Gastrocnemius medialis (tissue), 4 donors: ENCODE measurements around the gene ZSCAN12. TPM values are rescaled to one million over a fixed set of nuclear protein-coding genes. Genes with fewer than 3 reads are reported as not detected.
A peak's percentile ranks its signal among the peaks of the same experiment; 100 is the strongest.

Experiments used
- ATAC-seq, 2 donors: fragments of 150-250 bp; one replicate each; pipeline ENCODE4 v1.9.1; 2016
- DNase-seq, 2 donors: peaks; one replicate each; pipeline ENCODE4 v3.0.0-alpha.2; 2019
- H3K27ac ChIP-seq, 4 donors: fragments of 200-600 bp; sonication (generic); 1 replicate in 1 of 4; 2 replicates in 3 of 4; pipeline ENCODE4 v1.5.1; 2016 to 2018; ENCODE audit warnings: mild to moderate bottlenecking in 2 of 4, moderate library complexity in 1 of 4
- H3K27me3 ChIP-seq, 3 donors: fragments of 200-600 bp; sonication (generic) in 2 of 3; 1 replicate in 1 of 3; 2 replicates in 2 of 3; pipeline versions ENCODE4 v1.5.1 to v1.6.0; 2016 to 2019; ENCODE audit warnings: mild to moderate bottlenecking in 1 of 3, moderate library complexity in 1 of 3
- H3K36me3 ChIP-seq, 2 donors: fragments of 200-600 bp; sonication (generic) in 1 of 2; one replicate each; pipeline ENCODE4 v1.5.1; 2017 to 2018
- H3K4me1 ChIP-seq, 2 donors: fragments of 200-600 bp; sonication (generic) in 1 of 2; one replicate each; pipeline ENCODE4 v1.5.1; 2016 to 2017; ENCODE audit warnings: mild to moderate bottlenecking in 2 of 2
- H3K4me3 ChIP-seq, 4 donors: fragments of 200-600 bp; sonication (generic) in 3 of 4; 1 replicate in 1 of 4; 2 replicates in 3 of 4; pipeline ENCODE4 v1.5.1; 2016 to 2019; ENCODE audit warnings: mild to moderate bottlenecking in 2 of 4
- H3K9me3 ChIP-seq, 3 donors: fragments of 200-600 bp; sonication (generic) in 2 of 3; 1 replicate in 1 of 3; 2 replicates in 2 of 3; pipeline ENCODE4 v1.5.1; 2016 to 2019
- CTCF ChIP-seq, 5 experiments: fragments of 450-650 bp in 3 of 5; fragments of 200-600 bp in 2 of 5; sonication (generic) in 2 of 5; IDR thresholded peaks in 4 of 5; conservative IDR thresholded peaks in 1 of 5; 1 replicate in 4 of 5; 2 replicates in 1 of 5; pipeline ENCODE4 v1.5.1; 2016 to 2019; ENCODE audit warnings: antibody characterized with exemption in 5 of 5, mild to moderate bottlenecking in 3 of 5, moderate library complexity in 3 of 5
- POLR2A ChIP-seq, 2 donors: fragments of 450-650 bp; IDR thresholded peaks; one replicate each; pipeline ENCODE4 v1.6.1; 2017; ENCODE audit warnings: antibody characterized with exemption in 2 of 2, mild to moderate bottlenecking in 2 of 2, moderate library complexity in 2 of 2
- in situ Hi-C, 4 donors: fragments of 200-750 bp; cut with MboI; loops; one replicate each; pipeline versions ENCODE4 v1.15.0 to v1.8.0; 2017; ENCODE audit warnings: low sequenced_read_pairs in 4 of 4
- intact Hi-C: fragments of 100-400 bp; cut with DNase I; formaldehyde crosslinking; loops from one replicate; pipeline ENCODE4 v1.15.1; 2023; ENCODE audit warnings: low total_unique reads
- total RNA-seq, 4 donors: library from RNA; depleted of rRNA; stranded (reverse); fragments of >200 nt; gene quantifications; one replicate each; pipeline versions ENCODE4 v1.1.0 to v1.2.3, GENCODE V29; 2016

Gene ZSCAN12
- total RNA-seq, 4 donors from 2014 or later, result 0.42 to 1.9 (median 0.63) TPM

DNA sequence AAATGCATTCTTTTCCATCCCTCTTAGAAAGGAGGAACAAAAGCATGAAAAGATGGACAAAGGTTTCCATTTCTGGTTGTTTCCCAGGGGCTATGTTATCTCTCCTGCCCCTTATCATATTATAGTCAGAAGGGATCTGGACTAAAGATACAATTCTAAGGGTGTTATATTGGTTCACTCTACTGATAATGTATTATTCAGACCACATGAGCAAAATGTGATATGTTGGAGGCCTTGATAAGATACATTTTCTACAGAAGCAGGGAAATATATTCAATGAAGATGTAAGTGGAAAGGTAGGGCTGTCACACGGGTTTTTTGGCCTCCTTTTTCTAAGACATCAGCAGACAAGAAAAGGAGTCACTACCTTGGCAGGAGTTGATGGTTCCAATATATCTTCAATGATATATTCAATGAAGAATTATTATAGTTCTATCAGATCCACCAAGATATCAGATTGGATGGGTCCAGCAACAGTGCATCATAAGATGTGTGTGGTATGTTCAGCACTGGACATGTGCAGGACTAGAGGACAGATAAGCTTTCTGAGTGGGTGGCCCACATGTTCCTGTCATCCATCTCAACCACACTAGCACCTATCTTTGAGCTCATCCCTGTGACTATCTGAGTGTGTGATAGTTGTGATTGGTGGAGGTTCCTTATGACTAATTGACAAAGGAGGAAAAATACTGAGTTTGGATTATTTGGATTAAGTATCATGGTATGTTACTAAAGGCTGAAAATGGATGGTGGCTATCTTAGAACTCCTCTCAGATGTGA lies 55.5 kb downstream of the ZSCAN12 start:
- TF ChIP-seq POLR2A (IDR thresholded peaks at IDR 0.05) (no peak), CTCF (IDR thresholded peaks at IDR 0.05 in 4 of 5, conservative IDR thresholded peaks at IDR 0.05 in 1 of 5) (no peak)
- Histone ChIP-seq H3K4me1 (peaks cover 0 to 4% of the 10 kb centered on the region in 2 donors), H3K27ac (no peak overlapping the region), H3K36me3 (no peaks in the 10 kb centered on the region), H3K9me3 (no peaks in the 10 kb centered on the region), H3K4me3 (no peak overlapping the region), H3K27me3 (no peaks in the 10 kb centered on the region)
- intact Hi-C loops (no loop called here), in situ Hi-C loops (no loop called here)
- no peak for ATAC-seq
- DNase-seq, result no peak

DNA sequence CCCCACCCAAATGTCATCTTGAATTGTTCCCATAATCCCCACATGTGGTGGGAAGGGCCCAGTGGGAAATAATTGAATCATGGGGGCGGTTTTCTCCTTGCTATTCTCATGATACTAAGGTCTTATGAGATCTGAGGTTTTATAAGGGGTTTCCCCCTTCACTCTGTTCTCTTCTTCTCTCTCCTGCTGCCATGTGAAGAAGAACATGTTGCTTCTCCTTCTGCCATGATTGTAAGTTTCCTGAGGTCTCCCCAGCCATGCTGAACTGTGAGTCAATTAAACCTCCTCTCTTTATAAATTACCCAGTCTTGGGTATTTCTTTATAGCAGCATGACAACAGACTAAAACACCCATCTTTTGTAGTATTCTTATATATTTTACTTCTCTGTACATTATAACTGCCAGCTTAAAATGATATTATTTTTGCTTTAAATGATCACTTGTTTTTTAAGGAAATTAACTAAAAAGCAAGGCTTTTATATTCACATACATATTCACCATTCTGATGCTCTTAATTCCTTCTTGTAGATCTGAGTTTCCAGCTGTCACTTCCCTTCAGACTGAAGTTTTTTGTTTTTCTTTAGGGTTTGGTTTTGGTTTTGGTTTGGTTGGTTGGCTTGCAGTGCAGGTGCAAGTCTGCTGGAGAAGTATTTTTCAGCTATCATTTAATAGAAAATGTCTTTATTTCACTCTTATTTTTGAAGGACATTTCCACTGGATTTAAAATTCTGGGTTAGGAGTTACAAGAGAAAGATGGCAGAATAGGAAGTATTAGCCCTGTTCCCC lies 59.0 kb downstream of the ZSCAN12 start:
- no peak for ATAC-seq
- Histone ChIP-seq H3K4me1 (peaks cover 8 to 11% of the 10 kb centered on the region in 2 donors), H3K4me3 (no peak overlapping the region), H3K27me3 (no peaks in the 10 kb centered on the region), H3K27ac (no peak overlapping the region), H3K36me3 (no peaks in the 10 kb centered on the region), H3K9me3 (no peaks in the 10 kb centered on the region)
- intact Hi-C loops, result no loop called here
- TF ChIP-seq POLR2A (IDR thresholded peaks at IDR 0.05) (no peak), CTCF (IDR thresholded peaks at IDR 0.05 in 4 of 5, conservative IDR thresholded peaks at IDR 0.05 in 1 of 5) (no peak)
- in situ Hi-C loops, result no loop called here
- DNase-seq, result no peak

DNA sequence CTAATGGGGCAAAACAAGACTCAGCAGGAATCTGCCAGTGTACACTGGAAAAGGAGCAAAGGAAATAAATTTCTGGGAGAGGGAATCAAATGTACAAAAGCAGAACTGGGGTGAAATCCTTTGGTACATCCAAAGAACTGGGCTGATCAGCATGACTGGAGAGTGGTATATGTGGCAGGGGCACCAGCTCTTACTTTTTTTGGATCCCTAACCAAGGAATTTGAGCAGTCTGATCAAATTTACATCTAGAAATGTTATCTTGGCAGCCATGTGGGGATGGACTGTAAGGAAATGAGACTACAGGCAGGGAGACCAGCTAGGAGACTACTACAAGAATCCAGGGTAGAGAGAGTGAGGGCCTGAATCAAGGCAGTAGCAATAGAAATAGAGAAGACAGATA lies 62.4 kb downstream of the ZSCAN12 start:
- peaks cover 11 to 13% of the 10 kb centered on the region in 2 donors for H3K4me1 ChIP-seq
- no peaks in the 10 kb centered on the region for H3K9me3 ChIP-seq
- H3K4me3 ChIP-seq, result peak overlapping the region in 1 of 4 donors; percentile 78
- intact Hi-C loops (loop anchor here (5.0 kb wide), 3 partner anchors 55 to 85 kb away; partner anchors contain the start of genes PGBD1, ZKSCAN4 and ZSCAN26), in situ Hi-C loops (no loop called here)
- H3K36me3 ChIP-seq, result no peaks in the 10 kb centered on the region
- DNase-seq, result no peak
- H3K27me3 ChIP-seq, result no peaks in the 10 kb centered on the region
- ATAC-seq, result no peak
- peak overlapping the region in 3 of 4 donors; percentile 90 to 98 (median 96) for H3K27ac ChIP-seq
- TF ChIP-seq CTCF (IDR thresholded peaks at IDR 0.05 in 4 of 5, conservative IDR thresholded peaks at IDR 0.05 in 1 of 5), result no peak
- TF ChIP-seq POLR2A (IDR thresholded peaks at IDR 0.05), result no peak

DNA sequence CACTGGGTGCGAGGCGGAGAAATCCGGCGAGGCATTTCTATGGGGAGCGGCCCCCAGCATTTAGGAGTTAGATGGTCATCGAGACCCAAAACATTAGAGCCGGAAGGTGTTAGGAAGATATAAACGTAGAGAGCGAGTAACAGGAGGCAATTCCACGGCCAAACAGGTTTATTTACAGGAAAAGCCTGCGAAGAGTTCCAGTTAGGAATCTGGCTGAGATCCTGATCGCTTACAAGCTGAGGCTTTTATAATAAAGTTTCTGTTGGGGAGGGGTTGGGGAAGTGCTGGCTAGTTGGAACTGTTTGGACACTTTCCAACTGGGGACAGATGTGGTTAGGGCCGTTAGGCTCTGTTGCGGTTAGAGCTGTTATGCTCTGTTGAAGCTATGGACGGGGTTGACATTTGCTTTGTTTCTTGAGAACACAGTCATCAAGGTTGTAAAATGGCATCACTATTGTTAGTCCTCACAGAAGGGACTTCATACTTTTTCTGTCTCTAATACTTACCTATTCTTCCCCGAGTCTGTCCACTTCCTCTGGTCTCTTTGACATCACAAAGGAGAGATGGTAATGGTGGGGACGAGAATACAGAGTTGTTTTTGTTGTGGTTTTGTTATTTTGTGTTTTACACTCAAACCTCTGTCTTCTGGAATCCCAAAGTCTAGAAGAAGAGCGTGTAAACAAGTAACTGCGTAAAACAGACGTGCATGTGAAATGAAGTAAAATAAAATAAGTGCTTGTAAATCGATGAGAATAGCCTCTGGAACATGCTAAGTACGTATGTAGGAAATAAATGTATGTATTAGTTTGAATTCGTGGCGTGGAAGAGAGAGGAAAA lies 63.0 kb downstream of the ZSCAN12 start:
- no peak for DNase-seq
- peak in 1 of 2 donors; percentile 6 for ATAC-seq
- Histone ChIP-seq H3K27ac (peak overlapping the region; percentile 90 to 99 (median 97)), H3K36me3 (no peaks in the 10 kb centered on the region), H3K4me3 (peak overlapping the region; percentile 78 to 91 (median 84)), H3K4me1 (peaks cover 11 to 13% of the 10 kb centered on the region in 2 donors), H3K9me3 (no peaks in the 10 kb centered on the region), H3K27me3 (no peaks in the 10 kb centered on the region)
- in situ Hi-C loops (no loop called here), intact Hi-C loops (loop anchor here (5.0 kb wide), 3 partner anchors 54 to 84 kb away; partner anchors contain the start of genes PGBD1, ZKSCAN4 and ZSCAN26)
- no peak for TF ChIP-seq CTCF (IDR thresholded peaks at IDR 0.05 in 4 of 5, conservative IDR thresholded peaks at IDR 0.05 in 1 of 5)
- TF ChIP-seq POLR2A (IDR thresholded peaks at IDR 0.05), result no peak
